ENCODE data around the gene ERVH48-1. TPM values are rescaled to one million over a fixed set of nuclear protein-coding genes. Genes with fewer than 3 reads are reported as not detected.
"Not testable (repeated sequence)": the region's sequence is repeated elsewhere in the genome, so short reads cannot be mapped to it uniquely, and the experiment has no call there.

The ERVH48-1 gene
- total RNA-seq, 1 experiment from 2014 or later = 0.05 TPM

DNA sequence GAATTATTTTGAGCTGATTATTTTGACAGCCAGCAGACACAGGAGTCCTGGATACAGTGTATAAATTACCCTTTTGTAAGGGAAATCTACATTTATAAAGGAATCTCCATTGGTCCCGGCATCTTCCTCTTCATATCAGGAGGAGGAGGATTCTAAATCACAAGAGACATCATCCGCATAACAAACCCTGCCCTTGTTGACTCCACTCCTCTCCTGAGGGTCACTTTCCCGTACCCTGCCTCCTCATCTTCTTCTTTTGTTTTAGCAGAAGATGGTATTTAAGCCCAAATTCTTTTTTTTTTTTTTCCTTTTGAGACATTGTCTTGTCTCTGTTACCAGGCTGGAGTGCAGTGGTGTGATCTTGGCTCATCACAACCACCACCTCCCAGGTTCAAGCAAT lies 34.3 kb upstream of the ERVH48-1 start:
- no peak for TF ChIP-seq SIN3A (IDR thresholded peaks at IDR 0.05; ENCODE audit: borderline replicate concordance, insufficient read depth, low read depth, low read length)
- no peak for TF ChIP-seq POLR2AphosphoS5 (IDR thresholded peaks at IDR 0.05; ENCODE audit: low read depth, low read length)
- TF ChIP-seq, protein P1, sequence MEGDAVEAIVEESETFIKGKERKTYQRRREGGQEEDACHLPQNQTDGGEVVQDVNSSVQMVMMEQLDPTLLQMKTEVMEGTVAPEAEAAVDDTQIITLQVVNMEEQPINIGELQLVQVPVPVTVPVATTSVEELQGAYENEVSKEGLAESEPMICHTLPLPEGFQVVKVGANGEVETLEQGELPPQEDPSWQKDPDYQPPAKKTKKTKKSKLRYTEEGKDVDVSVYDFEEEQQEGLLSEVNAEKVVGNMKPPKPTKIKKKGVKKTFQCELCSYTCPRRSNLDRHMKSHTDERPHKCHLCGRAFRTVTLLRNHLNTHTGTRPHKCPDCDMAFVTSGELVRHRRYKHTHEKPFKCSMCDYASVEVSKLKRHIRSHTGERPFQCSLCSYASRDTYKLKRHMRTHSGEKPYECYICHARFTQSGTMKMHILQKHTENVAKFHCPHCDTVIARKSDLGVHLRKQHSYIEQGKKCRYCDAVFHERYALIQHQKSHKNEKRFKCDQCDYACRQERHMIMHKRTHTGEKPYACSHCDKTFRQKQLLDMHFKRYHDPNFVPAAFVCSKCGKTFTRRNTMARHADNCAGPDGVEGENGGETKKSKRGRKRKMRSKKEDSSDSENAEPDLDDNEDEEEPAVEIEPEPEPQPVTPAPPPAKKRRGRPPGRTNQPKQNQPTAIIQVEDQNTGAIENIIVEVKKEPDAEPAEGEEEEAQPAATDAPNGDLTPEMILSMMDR (IDR thresholded peaks at IDR 0.05) = no peak
- ATAC-seq (no peak), DNase-seq (ENCODE audit: low read depth, low spot score) (no peak)
- no peaks in the 10 kb centered on the region for H3K27me3 ChIP-seq (ENCODE audit: control insufficient read depth, insufficient read depth, low read length)
- intact Hi-C loops (cut with micrococcal nuclease; ENCODE audit: unreplicated experiment) = no loop called here
- H3K4me1 ChIP-seq (ENCODE audit: control insufficient read depth, insufficient read depth, low read length) = peaks cover 7% of the 10 kb centered on the region; the same call in 1 of the 2 replicates
- no peak overlapping the region for H3K4me3 ChIP-seq (ENCODE audit: low read depth in 2 of 2, low read length in 2 of 2)
- H3K36me3 ChIP-seq (ENCODE audit: control insufficient read depth, insufficient read depth, low read length) = no peaks in the 10 kb centered on the region
- no peak overlapping the region for H3K27ac ChIP-seq (ENCODE audit: low read length)
- in situ Hi-C loops (cut with HindIII; ENCODE audit: low pct_unique_long_range_greater_than_20kb, low sequenced_read_pairs) = no loop called here
- ChIA-PET CTCF (no interaction called here), POLR2A (interaction anchor here (0.6 kb wide), 1 partner anchor 8 kb away, joined by 4 read pairs; no protein-coding TSS in a partner anchor)
- no TSS peak for BruUV-seq (replicated peaks)
- no peaks in the 10 kb centered on the region for H3K9me3 ChIP-seq (ENCODE audit: control insufficient read depth, insufficient read depth, low read depth, low read length)

GRCh38 chr21:42958122-42958521 lies 32.7 kb upstream of the ERVH48-1 start:
- H3K4me1 ChIP-seq (ENCODE audit: control insufficient read depth, insufficient read depth, low read length); ATAC-seq; intact Hi-C loops (cut with micrococcal nuclease; ENCODE audit: unreplicated experiment); BruUV-seq (replicated peaks); H3K27ac ChIP-seq (ENCODE audit: low read length); DNase-seq (ENCODE audit: low read depth, low spot score); H3K4me3 ChIP-seq (ENCODE audit: low read depth in 2 of 2, low read length in 2 of 2); in situ Hi-C loops (cut with HindIII; ENCODE audit: low pct_unique_long_range_greater_than_20kb, low sequenced_read_pairs); H3K9me3 ChIP-seq (ENCODE audit: control insufficient read depth, insufficient read depth, low read depth, low read length); H3K27me3 ChIP-seq (ENCODE audit: control insufficient read depth, insufficient read depth, low read length); H3K36me3 ChIP-seq (ENCODE audit: control insufficient read depth, insufficient read depth, low read length): not testable (repeated sequence)
- POLR2A ChIA-PET = interaction anchor here (0.7 kb wide), 1 partner anchor 14 kb away, joined by 5 read pairs; no protein-coding TSS in a partner anchor
- CTCF ChIA-PET = interaction anchor here (0.7 kb wide), 1 partner anchor 34 kb away, joined by 3 read pairs; no protein-coding TSS in a partner anchor

- no peaks in the 10 kb centered on the region for H3K36me3 ChIP-seq (ENCODE audit: control insufficient read depth, insufficient read depth, low read length)
- no peak for ATAC-seq
- H3K27me3 ChIP-seq (ENCODE audit: control insufficient read depth, insufficient read depth, low read length) = no peaks in the 10 kb centered on the region
- peaks cover 7% of the 10 kb centered on the region; the same call in 1 of the 2 replicates for H3K4me1 ChIP-seq (ENCODE audit: control insufficient read depth, insufficient read depth, low read length)
- no peak overlapping the region for H3K4me3 ChIP-seq (ENCODE audit: low read depth in 2 of 2, low read length in 2 of 2)
- CTCF ChIA-PET = interaction anchor here (0.5 to 0.7 kb wide), 2 partner anchors 18 to 35 kb away, joined by 3 read pairs; no protein-coding TSS in a partner anchor
- intact Hi-C loops (cut with micrococcal nuclease; ENCODE audit: unreplicated experiment) (no loop called here), in situ Hi-C loops (cut with HindIII; ENCODE audit: low pct_unique_long_range_greater_than_20kb, low sequenced_read_pairs) (no loop called here)
- TF ChIP-seq, protein P1 (IDR thresholded peaks at IDR 0.05) = no peak
- TF ChIP-seq POLR2AphosphoS5 (IDR thresholded peaks at IDR 0.05; ENCODE audit: low read depth, low read length) = no peak
- TF ChIP-seq SIN3A (IDR thresholded peaks at IDR 0.05; ENCODE audit: borderline replicate concordance, insufficient read depth, low read depth, low read length) = no peak
- TF ChIP-seq, protein P2, sequence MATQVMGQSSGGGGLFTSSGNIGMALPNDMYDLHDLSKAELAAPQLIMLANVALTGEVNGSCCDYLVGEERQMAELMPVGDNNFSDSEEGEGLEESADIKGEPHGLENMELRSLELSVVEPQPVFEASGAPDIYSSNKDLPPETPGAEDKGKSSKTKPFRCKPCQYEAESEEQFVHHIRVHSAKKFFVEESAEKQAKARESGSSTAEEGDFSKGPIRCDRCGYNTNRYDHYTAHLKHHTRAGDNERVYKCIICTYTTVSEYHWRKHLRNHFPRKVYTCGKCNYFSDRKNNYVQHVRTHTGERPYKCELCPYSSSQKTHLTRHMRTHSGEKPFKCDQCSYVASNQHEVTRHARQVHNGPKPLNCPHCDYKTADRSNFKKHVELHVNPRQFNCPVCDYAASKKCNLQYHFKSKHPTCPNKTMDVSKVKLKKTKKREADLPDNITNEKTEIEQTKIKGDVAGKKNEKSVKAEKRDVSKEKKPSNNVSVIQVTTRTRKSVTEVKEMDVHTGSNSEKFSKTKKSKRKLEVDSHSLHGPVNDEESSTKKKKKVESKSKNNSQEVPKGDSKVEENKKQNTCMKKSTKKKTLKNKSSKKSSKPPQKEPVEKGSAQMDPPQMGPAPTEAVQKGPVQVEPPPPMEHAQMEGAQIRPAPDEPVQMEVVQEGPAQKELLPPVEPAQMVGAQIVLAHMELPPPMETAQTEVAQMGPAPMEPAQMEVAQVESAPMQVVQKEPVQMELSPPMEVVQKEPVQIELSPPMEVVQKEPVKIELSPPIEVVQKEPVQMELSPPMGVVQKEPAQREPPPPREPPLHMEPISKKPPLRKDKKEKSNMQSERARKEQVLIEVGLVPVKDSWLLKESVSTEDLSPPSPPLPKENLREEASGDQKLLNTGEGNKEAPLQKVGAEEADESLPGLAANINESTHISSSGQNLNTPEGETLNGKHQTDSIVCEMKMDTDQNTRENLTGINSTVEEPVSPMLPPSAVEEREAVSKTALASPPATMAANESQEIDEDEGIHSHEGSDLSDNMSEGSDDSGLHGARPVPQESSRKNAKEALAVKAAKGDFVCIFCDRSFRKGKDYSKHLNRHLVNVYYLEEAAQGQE (IDR thresholded peaks at IDR 0.05; ENCODE audit: insufficient read depth in 1 of 2, low read depth in 2 of 2, low read length in 1 of 2) = no peak
- TF ChIP-seq TCF7L2 (IDR thresholded peaks at IDR 0.05; ENCODE audit: low read depth, low read length) = no peak
- DNase-seq (ENCODE audit: low read depth, low spot score) = no peak
- POLR2A ChIA-PET = interaction anchor here (0.6 kb wide), 1 partner anchor 17 kb away, joined by 8 read pairs; no protein-coding TSS in a partner anchor
- no peak overlapping the region for H3K27ac ChIP-seq (ENCODE audit: low read length)
- no TSS peak for BruUV-seq (replicated peaks)
- no peaks in the 10 kb centered on the region for H3K9me3 ChIP-seq (ENCODE audit: control insufficient read depth, insufficient read depth, low read depth, low read length)
Observed at GRCh38 chr21:42956824-42957630, 31.6 kb upstream of the ERVH48-1 start.

DNA sequence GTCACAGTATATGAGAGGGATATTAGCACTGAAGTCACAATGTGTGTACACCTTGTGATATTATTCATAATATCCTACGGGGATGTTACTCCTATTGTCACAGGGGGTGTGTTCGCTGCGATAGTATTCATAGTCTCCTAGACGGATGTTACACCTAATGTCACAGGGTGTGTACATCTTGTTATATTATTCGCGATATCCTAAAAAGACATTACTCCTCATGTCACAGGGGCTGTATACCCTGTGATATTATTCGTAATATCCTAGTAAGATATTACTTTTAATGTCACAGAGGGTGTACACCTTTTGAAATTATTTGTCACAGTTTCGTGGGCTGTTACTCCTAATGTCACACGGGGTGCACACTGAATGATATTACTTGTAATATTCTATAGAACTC lies 25.8 kb upstream of the ERVH48-1 start:
- H3K4me1 ChIP-seq (ENCODE audit: control insufficient read depth, insufficient read depth, low read length); H3K4me3 ChIP-seq (ENCODE audit: low read depth in 2 of 2, low read length in 2 of 2); BruUV-seq (replicated peaks); in situ Hi-C loops (cut with HindIII; ENCODE audit: low pct_unique_long_range_greater_than_20kb, low sequenced_read_pairs); intact Hi-C loops (cut with micrococcal nuclease; ENCODE audit: unreplicated experiment); H3K36me3 ChIP-seq (ENCODE audit: control insufficient read depth, insufficient read depth, low read length); H3K9me3 ChIP-seq (ENCODE audit: control insufficient read depth, insufficient read depth, low read depth, low read length); DNase-seq (ENCODE audit: low read depth, low spot score); CTCF ChIA-PET; ATAC-seq; H3K27me3 ChIP-seq (ENCODE audit: control insufficient read depth, insufficient read depth, low read length); H3K27ac ChIP-seq (ENCODE audit: low read length); POLR2A ChIA-PET: not testable (repeated sequence)
